HG03520 (cell line): ENCODE measurements around the gene RNASE13.

Source experiments
- ATAC-seq: cut with Tn5 transposase; IDR thresholded peaks from one replicate; pipeline ENCODE4 v1.9.1; 2021; ENCODE audit warnings: mild to moderate bottlenecking, moderate library complexity; ENCODE audit not compliant: unreplicated experiment

Gene RNASE13

DNA sequence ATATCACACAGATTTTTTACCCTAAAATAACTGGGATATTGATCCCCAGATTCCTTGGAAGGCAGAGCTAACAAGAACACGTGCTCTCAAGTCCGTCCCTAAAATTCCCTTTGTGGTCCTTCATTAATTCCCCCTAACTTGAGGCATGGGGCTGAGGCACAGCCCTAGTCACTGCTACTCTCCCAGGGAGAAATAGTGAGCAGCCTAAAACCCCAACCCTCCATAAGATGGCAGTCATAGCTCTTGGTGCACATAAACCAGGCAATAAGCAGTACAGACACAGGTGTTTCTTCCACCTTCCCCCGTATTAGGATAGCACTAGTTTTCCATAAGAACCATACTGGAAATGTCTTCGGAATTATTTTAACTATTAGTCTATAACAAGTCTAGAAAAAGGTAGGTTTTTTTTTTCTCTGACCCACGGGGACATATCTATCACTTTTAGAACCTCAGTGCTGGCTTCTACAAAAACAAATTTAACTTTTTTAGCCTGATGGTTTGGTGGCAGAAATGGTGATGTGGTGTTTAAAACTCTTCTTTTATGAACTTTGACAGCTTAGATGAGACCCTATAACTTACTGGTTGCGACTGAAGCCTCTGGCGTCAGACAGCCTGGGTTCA lies 32.4 kb upstream of the RNASE13 start:
- ATAC-seq, result no peak

DNA sequence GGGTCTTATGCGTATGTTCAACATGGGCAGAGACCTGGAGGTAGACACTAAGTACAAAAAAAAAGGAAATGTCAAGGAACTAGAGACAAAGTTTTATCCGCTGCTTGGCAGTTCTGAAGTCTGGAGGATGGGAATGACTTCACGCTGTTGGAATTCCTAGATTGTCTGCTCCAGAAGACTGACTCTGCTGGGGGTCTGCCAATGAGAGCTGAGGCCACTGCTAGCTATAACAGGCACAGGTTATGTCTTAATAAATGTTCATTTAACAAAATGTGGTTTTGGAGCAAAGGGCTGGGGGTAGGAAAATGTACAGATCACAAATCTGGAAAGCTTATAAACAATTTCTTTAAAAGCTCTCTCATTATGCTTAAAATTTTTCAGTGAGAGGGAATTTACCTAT lies 28.9 kb upstream of the RNASE13 start:
- no peak for ATAC-seq

DNA sequence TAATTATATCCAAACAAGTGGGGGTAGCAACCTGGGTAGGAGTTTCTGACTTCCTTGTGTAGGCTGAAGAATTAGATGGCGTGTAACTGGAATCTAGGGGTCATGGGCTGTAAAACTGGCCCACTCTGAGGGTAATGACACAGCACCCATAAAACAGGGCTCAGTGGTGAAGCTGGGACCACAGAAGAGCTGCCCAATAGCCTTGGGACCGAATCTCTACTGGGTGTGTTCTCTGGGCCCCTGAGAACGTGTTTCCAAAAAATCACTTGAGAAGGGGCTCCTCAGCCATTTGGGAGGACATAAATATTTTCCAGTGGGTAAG lies 26.7 kb upstream of the RNASE13 start:
- no peak for ATAC-seq

DNA sequence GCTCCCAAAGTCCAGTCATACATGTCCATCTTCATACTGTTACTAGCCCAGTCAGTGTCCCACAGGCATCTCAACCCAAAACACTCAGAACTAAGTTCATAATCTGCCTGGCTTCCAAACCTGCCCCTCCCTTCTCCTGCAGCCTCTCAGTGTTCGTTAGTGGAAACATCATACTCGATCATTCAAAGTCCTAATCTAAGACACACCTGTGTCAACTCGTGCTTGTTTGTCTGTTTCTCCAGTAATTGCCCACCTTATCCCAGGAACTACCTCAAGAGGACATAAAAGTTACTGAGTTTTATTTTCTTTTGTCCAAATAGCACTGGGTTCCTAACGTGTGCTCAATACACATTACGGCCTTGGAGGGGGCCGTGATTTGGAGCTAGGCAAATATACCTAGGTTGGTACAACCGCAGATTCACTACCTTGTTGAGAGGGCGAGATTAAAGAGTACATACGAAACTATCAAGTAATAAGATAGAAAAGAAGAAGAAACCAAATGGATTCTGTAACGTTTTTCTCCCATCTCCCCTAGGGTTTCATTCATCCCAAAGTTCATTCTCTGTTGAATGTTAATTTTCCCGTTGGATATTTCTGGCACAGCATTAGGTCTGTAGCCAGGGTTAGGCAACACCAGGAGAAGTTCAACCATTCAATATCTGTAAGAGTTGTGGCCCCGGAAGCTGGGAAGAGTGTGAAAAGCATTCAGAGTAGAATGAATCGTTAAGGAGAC lies 26.2 kb upstream of the RNASE13 start:
- no peak for ATAC-seq

DNA sequence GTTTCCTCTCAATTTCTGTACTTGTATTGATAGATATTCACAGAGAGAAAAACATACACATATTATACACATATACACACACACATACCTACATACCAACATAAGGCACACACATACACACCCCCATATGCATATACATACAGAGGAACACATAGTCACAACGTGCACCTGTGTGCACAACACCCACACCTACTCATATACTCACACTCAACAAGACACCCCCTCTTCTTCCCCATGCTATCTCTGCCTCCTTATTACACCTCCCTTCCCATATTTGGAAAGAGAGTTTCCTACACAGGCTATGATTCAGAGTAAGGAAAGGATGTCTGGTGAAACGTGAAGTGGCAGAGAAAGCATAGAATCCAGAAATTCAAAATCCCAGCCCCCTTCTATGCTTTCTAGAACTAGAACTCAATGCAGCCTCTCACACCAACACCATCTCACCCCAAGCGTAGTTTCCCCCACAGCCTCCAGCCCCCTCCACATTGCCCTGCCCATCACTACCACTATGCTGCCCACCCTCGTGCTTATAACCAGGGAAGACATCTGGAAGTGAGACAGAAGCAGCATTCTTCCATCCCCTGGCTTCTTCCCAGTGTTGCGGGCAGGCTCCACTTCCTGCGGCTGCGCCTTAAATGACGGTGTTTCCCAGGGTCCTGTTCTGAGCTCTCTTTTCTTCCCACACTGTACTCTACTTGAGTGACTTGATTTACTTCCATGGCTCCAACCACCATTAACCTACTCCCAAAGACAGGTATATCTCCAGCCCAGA lies 25.4 kb upstream of the RNASE13 start:
- no peak for ATAC-seq

DNA sequence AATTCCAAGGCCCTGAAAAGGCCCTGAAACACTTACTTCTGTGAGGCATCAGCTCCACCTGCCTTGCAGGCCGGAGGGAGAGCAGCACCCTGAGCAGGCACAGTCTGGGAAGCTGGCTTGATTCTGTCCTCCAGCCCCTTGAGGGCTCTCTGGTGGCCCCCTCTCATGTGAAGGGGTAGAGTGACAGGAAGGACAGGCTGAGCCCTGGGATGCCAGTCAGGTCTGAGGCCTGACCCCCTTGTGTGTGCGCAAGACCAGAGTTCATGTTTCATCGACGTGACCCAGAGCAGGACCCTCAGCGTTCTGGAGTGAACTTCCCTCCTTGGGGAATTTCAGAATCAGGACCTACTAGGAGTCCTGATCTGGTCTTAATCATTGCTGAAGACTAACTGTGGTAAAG lies 24.3 kb upstream of the RNASE13 start:
- ATAC-seq, result no peak

DNA sequence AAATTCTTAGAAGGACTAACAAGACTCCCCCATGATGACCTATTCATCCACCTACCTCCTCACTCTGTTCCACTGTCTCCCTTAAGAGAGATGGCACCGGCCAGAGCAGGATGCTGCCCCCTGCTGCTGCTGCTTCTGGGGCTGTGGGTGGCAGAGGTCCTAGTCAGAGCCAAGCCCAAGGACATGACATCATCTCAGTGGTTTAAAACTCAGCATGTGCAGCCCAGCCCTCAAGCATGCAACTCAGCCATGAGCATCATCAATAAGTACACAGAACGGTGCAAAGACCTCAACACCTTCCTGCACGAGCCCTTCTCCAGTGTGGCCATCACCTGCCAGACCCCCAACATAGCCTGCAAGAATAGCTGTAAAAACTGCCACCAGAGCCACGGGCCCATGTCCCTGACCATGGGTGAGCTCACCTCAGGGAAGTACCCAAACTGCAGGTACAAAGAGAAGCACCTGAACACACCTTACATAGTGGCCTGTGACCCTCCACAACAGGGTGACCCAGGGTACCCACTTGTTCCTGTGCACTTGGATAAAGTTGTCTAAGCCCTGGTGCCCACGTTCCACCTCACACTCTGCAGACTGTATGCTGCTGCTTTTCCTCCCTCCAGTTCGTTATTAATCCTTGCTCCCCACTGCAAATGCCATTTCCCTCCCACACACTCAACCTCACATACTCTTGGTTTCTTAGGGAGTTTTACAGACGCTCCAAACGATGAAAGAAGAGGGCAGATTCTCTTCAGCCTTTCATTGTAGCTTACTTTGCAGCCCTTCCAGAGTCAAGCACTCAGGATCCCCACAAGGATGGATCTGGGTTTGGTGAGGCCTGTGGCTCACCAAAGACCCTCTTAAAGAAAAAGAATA lies 23.4 kb upstream of the RNASE13 start, which contains the start of gene RNASE8:
Gene RNASE8 (plus strand): TSS at position 20 of the 873 bp plus-strand sequence. CDS start 71 bp downstream, at position 91.
- ATAC-seq, result no peak

DNA sequence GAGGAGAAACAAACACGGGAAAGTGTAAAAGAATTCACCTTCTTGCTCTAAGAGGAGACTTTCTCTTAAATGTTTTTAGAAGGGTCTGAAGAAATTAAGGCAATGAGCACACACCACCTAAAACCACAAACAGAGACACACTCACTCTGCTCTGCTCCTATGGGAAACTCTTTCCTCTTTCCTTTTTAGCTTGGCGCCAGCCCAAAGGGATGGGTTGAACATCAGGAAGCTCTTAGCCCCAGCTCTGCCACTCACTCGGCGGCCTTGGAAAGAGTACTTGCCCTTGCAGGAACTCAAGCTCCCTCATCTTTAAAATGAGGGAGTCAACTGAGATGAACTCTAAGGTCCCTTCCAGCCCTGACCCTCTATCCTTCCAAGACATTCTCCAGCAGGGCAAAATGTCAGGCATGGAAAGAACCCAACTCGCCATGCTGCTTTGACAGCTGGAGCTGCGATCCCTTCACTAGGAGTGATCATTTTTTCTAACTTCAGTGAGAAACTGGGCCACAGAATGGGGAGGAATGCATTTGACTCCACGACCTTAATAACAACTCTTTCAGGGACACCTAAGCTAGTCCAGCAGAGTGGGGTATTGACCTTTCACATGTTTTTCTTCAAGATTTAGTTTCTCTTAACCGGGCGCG lies 22.0 kb upstream of the RNASE13 start:
- no peak for ATAC-seq

DNA sequence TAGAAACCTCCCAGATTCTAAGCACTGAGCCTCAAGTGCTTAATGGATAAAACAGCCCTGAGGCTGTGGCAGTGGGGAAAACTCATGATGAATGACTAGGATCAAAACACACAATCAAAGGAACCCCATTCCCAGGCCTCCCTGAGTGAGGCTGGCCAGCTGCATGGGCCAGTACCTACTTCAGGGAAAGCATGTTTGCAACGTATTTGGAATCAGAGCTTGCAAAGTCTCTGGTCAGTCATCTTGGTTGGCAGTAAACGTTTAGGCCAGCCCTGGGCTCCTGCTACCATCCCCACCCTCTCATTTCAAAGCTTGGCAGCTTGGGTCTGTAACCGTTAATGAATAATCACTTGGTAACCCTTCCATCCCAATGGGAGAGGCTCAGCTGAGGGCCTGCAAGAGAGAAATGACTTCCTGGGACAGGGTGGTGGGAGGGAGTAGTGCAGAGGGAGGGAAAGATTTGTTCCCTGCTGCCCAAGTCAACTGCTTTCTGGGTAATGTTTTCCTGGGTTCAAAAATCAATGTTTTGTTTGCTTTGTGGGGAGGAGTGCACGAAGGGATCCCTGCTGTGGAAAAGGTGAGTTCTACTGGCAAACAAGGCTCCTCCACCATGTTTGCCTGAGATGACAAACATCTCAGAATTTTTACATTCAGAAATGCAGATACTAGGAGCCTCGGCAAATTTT lies 21.0 kb upstream of the RNASE13 start:
- no peak for ATAC-seq

DNA sequence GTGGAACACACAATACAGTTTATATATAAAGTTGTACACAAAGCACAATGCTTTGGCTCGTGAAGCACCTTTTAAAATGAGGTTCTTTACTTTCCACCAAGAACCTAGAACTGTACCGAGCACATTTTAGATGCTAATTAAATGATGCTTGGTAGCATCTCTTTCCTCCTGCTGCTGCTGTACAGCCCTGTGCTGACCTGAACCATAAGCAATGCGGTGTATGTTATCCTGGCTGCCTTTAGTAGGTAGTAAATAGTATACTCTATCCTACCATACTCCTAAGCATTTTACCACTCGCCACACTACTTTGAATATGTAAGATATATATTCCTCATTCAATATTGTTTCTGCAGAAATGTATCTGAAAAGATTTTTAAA lies 20.1 kb upstream of the RNASE13 start:
- no peak for ATAC-seq

DNA sequence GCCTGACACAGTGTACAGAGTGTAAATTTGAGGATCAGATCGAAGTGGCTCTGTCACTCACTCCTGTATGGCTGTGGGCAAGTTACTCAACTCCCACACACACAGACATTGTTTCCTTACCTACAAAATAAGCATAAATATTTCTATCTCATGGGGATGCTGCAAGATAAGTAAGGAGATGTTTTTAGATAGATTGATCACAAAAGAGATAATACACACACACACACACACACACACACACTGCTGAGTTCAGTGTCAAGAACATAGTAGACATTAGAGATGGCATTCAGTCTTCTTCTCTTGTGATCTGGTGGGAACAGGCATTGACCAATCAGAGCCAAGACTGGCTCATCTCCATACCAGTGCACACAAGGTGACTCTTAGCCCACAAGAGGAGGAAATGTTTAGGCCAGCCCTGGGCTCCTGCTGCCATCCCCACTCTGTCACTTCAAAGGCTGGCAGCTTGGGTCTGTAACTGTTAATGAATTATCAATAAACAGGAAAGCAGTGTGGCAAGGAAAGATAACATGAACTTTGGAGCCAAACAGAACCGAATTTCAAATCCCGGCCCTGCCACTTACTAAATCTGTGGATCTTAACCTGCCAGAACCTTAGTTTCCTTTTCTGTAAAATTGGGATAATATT lies 19.6 kb upstream of the RNASE13 start:
- ATAC-seq, result no peak

DNA sequence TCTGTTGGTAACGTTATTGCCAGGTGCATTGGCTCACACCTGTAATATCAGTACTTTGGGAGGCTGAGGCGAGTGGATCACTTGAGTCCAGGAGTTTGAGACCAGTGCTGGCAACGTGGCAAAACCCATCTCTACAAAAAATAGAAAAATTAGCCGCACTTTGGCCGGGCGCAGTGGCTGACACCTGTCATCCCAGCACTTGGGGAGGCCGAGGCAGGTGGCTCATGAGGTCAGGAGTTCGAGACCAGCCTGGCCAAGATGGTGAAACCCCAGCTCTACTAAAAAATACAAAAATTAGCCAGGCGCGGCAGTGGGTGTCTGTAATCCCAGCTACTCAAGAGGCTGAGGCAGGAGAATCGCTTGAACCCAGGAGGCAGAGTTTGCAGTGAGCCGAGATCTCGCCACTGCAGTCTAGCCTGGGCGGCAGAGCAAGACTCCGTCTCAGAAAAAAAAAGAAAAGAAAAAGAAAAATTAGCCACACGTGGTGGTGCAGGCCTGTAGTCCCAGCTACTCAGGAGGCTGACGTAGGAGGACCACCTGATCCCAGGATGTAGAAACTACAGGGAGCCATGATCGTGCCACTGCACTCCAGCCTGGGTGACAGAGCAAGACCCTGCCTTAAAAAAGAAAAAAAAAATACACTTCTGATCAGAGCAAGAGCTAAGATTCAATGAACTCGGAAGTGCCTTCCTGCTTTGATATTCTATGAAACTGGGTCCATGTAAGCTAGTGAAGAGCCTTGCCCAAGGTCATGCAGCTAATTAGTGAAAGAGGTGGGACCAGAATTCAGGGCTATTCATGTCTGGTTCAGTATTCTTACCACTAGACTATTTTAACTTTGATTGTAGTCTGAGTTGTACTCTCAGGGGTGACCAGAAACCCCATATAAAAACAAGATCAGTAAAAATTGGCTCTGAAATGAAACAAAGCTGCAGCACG lies 18.8 kb upstream of the RNASE13 start:
- no peak for ATAC-seq

DNA sequence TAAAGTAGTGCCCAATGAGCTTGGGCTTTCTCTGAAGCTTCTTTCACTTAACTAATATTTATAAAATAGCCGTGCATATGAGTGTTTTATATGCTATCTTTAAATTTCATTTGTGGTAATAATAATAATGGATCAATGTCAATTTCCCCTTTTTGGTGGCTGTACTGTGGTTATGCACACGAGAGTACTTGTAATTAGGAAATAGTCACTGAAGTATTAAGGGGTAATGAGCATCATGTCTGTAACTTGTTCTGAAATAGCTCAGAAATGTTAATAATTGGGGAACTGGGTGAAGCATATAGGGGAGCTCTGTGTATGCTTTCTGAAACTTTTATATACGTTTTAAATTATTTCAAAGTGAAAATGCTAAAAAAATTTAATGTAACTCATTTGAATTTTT lies 16.0 kb upstream of the RNASE13 start:
- no peak for ATAC-seq

DNA sequence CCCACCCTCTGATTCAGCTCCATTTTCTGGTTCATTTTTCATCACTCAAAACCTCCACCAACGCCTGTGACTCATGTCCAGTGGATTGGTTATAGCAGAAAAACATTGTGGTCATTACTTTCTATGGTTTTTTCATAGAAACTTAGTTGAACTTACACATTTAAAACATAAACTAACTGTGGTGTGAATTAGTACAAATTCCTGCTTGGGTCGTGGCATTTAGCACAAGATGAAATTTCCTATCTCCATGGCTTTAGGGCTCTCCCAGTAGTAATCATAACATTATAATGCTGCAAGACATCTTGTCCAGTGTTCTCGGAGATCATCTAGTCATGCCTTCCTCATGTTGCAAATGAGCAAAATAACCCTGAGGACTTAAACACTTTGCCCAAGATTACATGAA lies 14.7 kb upstream of the RNASE13 start:
- ATAC-seq, result no peak

DNA sequence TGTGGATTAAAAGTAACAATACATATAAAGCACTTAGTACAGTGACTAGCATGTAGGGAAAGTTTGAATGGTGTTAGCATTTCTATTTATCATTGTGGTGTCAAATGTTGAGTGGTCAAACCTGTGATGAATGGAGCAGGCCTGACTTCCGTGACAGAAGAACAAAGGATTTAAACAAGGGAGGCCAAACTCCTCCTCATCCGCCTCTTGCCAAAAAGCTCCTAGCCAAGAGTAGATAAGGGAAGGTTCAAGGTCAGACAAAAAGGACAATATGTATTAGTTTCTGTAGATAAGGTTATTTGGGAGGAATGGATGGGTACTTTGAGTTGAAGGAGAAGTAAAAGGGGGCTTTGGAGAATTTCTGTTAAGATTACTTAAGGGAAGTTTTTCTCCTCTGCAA lies 14.0 kb upstream of the RNASE13 start:
- no peak for ATAC-seq

DNA sequence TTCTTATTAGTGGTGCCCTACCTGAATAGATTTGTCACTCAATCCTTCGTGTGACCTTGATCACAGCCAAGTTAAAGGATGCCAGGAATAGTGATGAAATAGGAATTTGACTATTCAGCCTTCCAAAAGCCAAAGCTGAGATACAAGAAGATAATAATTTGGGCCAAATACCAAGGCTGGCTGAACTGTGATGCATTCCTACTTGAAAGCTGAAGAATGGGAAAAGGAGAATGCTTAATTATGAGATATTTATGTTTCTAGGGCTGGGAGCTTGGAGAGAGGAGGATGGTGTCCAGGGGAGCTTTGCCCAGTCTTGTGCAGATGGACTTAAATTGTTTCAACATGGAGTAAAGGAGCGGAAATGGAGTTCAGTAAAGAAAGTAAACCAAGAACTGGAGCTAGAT lies 12.8 kb upstream of the RNASE13 start:
- no peak for ATAC-seq

DNA sequence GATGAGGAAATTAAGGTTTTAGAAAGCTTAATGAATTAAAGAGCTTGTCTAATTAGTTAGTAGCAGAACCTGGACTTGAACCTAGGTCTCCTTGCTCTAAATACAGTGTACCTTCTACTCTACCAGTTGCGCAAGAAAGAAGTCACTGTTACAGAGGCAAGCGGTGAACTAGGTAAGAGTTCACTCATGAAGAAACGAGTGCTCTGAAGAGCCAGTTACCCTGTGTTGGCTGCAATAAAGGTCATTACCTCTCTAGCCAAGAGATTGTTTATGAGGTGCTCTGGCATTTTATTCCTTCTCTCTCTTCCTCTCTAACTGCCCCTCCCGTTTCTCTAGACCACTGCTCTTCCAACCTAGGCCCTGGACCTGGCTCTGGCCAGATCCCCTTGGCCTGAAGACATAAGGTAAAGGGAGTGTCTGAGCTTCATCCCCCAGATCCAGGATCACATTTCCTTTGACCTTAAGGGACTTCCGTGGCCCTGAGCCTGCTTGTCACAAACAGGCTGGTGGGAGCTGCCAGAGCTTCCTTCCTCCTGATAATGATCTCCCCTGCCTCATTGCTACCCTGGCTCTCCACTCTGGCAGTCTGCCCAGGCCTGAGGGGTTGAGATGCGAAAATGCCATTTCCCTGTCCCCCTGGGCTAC lies 9.5 kb upstream of the RNASE13 start:
- ATAC-seq, result no peak

DNA sequence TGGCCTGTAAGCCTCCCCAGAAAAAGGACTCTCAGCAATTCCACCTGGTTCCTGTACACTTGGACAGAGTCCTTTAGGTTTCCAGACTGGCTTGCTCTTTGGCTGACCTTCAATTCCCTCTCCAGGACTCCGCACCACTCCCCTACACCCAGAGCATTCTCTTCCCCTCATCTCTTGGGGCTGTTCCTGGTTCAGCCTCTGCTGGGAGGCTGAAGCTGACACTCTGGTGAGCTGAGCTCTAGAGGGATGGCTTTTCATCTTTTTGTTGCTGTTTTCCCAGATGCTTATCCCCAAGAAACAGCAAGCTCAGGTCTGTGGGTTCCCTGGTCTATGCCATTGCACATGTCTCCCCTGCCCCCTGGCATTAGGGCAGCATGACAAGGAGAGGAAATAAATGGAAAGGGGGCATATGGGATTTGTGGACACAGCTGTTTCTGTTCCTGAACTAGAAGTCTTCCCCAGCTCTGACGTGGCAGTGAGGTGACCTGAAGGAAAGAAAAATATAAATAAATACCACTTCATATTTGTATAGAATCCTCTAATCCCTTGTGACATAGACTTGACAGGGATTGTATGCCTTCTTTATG lies 8.9 kb upstream of the RNASE13 start:
- ATAC-seq, result no peak
